ENCODE results near the gene SNCA. TPM values are rescaled to one million over a fixed set of nuclear protein-coding genes. Genes with fewer than 3 reads are reported as not detected.

The SNCA gene
- total RNA-seq, 1 experiment from 2014 or later: 29.1 TPM

GRCh38 chr4:89800012-89800516 lies 36.9 kb downstream of the SNCA start:
- POLR2A ChIA-PET: no interaction called here
- no TSS peak for BruUV-seq (replicated peaks)
- Mint-ChIP-seq H3K4me1 (ENCODE audit: insufficient read depth, unreplicated experiment) (peaks cover 15% of the 10 kb centered on the region), H3K4me3 (ENCODE audit: unreplicated experiment) (no peak overlapping the region), H3K9me3 (ENCODE audit: unreplicated experiment) (no peaks in the 10 kb centered on the region), H3K27me3 (ENCODE audit: insufficient read depth, unreplicated experiment) (no peaks in the 10 kb centered on the region), H3K36me3 (ENCODE audit: insufficient read depth, unreplicated experiment) (peaks cover 14% of the 10 kb centered on the region), H3K27ac (ENCODE audit: low read depth, unreplicated experiment) (no peak overlapping the region)
- peak; percentile 13 for DNase-seq (ENCODE audit: unreplicated experiment)
- CTCF ChIA-PET: no interaction called here
- no peak for TF ChIP-seq CTCF (IDR thresholded peaks at IDR 0.05; ENCODE audit: unreplicated experiment)
- intact Hi-C loops (cut with micrococcal nuclease): no loop called here

GRCh38 chr4:89799071-89799470 lies 37.9 kb downstream of the SNCA start:
- H3K9me3 Mint-ChIP-seq (ENCODE audit: unreplicated experiment): no peaks in the 10 kb centered on the region
- no peak for DNase-seq (ENCODE audit: unreplicated experiment)
- H3K36me3 Mint-ChIP-seq (ENCODE audit: insufficient read depth, unreplicated experiment): peaks cover 14% of the 10 kb centered on the region
- ChIA-PET POLR2A (no interaction called here), CTCF (interaction anchor here (0.6 kb wide), 2 partner anchors 13 to 30 kb away, joined by 3 read pairs; no protein-coding TSS in a partner anchor)
- H3K4me1 Mint-ChIP-seq (ENCODE audit: insufficient read depth, unreplicated experiment): peaks cover 15% of the 10 kb centered on the region
- H3K27ac Mint-ChIP-seq (ENCODE audit: low read depth, unreplicated experiment): no peak overlapping the region
- no peaks in the 10 kb centered on the region for H3K27me3 Mint-ChIP-seq (ENCODE audit: insufficient read depth, unreplicated experiment)
- intact Hi-C loops (cut with micrococcal nuclease): no loop called here
- no peak for TF ChIP-seq CTCF (IDR thresholded peaks at IDR 0.05; ENCODE audit: unreplicated experiment)
- no peak overlapping the region for H3K4me3 Mint-ChIP-seq (ENCODE audit: unreplicated experiment)
- BruUV-seq (replicated peaks): no TSS peak

GRCh38 chr4:89797117-89797516 lies 39.8 kb downstream of the SNCA start:
- intact Hi-C loops (cut with micrococcal nuclease): no loop called here
- ChIA-PET CTCF (no interaction called here), POLR2A (interaction anchor here (0.6 to 1.2 kb wide), 2 partner anchors 21 to 200 kb away, joined by 3 read pairs; no protein-coding TSS in a partner anchor)
- no TSS peak for BruUV-seq (replicated peaks)
- Mint-ChIP-seq H3K4me1 (ENCODE audit: insufficient read depth, unreplicated experiment) (peaks cover 15% of the 10 kb centered on the region), H3K9me3 (ENCODE audit: unreplicated experiment) (no peaks in the 10 kb centered on the region), H3K27me3 (ENCODE audit: insufficient read depth, unreplicated experiment) (no peaks in the 10 kb centered on the region), H3K36me3 (ENCODE audit: insufficient read depth, unreplicated experiment) (peaks cover 7% of the 10 kb centered on the region), H3K4me3 (ENCODE audit: unreplicated experiment) (no peak overlapping the region), H3K27ac (ENCODE audit: low read depth, unreplicated experiment) (peak overlapping the region; percentile 3)
- no peak for TF ChIP-seq CTCF (IDR thresholded peaks at IDR 0.05; ENCODE audit: unreplicated experiment)
- peak; percentile 54 for DNase-seq (ENCODE audit: unreplicated experiment)

- H3K27me3 Mint-ChIP-seq (ENCODE audit: insufficient read depth, unreplicated experiment): no peaks in the 10 kb centered on the region
Observed at GRCh38 chr4:89788206-89789072, 48.5 kb downstream of the SNCA start.

More at GRCh38 chr4:89788206-89789072, 48.5 kb downstream of the SNCA start:
- peak; percentile 18 for DNase-seq (ENCODE audit: unreplicated experiment)
- intact Hi-C loops (cut with micrococcal nuclease): no loop called here
- ChIA-PET CTCF (interaction anchor here (1.2 kb wide), 1 partner anchor 16 kb away, joined by 4 read pairs; no protein-coding TSS in a partner anchor), POLR2A (no interaction called here)
- no peaks in the 10 kb centered on the region for H3K36me3 Mint-ChIP-seq (ENCODE audit: insufficient read depth, unreplicated experiment)
- no peak for TF ChIP-seq CTCF (IDR thresholded peaks at IDR 0.05; ENCODE audit: unreplicated experiment)
- H3K9me3 Mint-ChIP-seq (ENCODE audit: unreplicated experiment): no peaks in the 10 kb centered on the region
- no peak overlapping the region for H3K4me3 Mint-ChIP-seq (ENCODE audit: unreplicated experiment)
- H3K27ac Mint-ChIP-seq (ENCODE audit: low read depth, unreplicated experiment): no peak overlapping the region
- peaks cover 10% of the 10 kb centered on the region for H3K4me1 Mint-ChIP-seq (ENCODE audit: insufficient read depth, unreplicated experiment)
- no TSS peak for BruUV-seq (replicated peaks)
